GM18870 (cell line): Measurements from ENCODE around the gene SLC25A26.
"Not testable (repeated sequence)": the region's sequence is repeated elsewhere in the genome, so short reads cannot be mapped to it uniquely, and the experiment has no call there.

ENCODE experiments used
- ATAC-seq: cut with Tn5 transposase; IDR thresholded peaks from one replicate; pipeline ENCODE4 v1.9.1; 2021; ENCODE audit warnings: moderate library complexity; ENCODE audit not compliant: unreplicated experiment

The SLC25A26 gene

GRCh38 chr3:66267906-66268305 lies 47.1 kb downstream of the SLC25A26 start:
- ATAC-seq, result no peak

GRCh38 chr3:66268864-66269263 lies 48.1 kb downstream of the SLC25A26 start:
- ATAC-seq, result no peak

DNA sequence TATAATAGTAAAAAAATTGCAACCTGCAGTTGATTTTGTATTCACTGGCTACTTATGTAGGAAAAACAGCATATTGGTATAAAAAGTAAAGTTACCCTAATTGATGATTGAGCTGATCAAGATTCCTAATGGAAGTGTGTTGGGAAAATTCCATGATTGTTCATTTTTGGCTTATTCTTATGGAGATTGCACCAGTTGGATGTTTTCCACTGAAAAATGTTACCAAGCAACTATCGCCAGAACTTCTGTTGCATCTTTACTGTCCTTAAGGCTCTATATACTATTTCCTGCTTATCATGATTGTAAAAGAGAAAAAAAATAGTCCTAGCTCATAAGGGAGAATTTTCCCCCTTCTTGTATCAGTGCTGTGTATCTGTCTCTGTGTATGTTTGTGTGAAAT lies 48.6 kb downstream of the SLC25A26 start:
- ATAC-seq, result no peak

DNA sequence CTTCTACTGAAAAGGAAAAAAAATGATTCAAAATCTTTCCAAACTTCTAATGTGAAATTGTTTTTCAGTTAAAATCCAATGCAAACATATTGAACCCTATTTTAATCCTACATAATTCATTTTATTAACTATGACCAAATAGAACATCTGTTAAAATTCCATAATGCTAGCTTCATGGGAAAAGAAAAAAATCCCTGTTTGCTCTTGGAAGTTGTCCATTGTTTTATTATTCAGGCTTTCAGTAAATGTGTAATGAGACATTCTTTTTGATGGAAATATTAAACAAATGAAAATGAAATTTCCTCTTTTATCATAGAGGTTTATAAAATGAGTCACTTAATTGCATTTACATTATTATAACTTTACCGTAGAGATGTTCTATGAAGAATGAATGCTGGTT lies 49.5 kb downstream of the SLC25A26 start:
- ATAC-seq, result no peak

DNA sequence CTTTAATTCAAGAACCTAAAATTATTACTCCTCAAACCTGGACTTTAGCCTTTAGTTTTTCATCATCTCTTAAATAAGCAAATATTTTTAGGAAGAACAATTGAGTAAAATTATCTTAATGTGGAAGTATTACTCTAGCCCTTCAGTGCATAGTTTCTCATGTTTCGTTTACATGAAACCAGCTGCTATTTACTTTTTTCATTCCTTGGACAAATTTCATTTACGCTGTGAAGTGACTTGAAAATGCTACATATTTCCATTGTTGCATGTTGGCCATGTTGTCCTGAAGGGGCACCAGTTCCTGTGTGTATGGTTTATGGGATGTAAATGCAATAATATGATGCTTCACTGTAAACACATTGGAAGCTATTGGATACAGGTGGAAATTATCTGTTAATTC lies 49.9 kb downstream of the SLC25A26 start:
- no peak for ATAC-seq

GRCh38 chr3:66271231-66271630 lies 50.4 kb downstream of the SLC25A26 start:
- no peak for ATAC-seq

- no peak for ATAC-seq
These were observed 51.2 kb downstream of the SLC25A26 start for GRCh38 chr3:66272016-66272415.

DNA sequence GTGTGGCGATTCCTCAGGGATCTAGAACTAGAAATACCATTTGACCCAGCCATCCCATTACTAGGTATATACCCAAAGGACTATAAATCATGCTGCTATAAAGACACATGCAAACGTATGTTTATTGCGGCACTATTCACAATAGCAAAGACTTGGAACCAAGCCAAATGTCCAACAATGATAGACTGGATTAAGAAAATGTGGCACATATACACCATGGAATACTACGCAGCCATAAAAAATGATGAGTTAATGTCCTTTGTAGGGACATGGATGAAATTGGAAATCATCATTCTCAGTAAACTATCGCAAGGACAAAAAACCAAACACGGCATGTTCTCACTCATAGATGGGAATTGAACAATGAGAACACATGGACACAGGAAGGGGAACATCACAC lies 54.0 kb downstream of the SLC25A26 start:
- ATAC-seq, result not testable (repeated sequence)

GRCh38 chr3:66276705-66277274 lies 56.0 kb downstream of the SLC25A26 start:
- ATAC-seq, result no peak

- no peak for ATAC-seq
These were observed 58.4 kb downstream of the SLC25A26 start for GRCh38 chr3:66279168-66279567.

DNA sequence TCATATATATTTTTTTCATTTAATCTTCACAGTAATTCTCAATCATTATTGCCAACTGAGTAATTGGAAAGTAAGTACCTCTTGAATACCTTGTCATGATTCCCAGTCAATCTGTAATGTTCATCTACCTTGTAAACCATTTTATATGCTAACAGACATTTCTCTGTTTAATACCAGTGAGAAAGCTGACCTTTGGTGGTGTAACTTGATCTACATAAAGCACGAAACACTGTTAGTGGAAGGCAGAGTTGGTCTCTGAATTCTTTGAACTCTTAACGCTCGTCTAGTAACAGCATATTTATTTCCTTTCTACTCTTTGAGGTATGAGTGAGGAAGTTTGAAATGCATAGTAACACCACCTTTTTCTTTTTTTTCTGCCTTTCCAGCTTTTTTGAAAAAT lies 59.5 kb downstream of the SLC25A26 start:
- no peak for ATAC-seq

DNA sequence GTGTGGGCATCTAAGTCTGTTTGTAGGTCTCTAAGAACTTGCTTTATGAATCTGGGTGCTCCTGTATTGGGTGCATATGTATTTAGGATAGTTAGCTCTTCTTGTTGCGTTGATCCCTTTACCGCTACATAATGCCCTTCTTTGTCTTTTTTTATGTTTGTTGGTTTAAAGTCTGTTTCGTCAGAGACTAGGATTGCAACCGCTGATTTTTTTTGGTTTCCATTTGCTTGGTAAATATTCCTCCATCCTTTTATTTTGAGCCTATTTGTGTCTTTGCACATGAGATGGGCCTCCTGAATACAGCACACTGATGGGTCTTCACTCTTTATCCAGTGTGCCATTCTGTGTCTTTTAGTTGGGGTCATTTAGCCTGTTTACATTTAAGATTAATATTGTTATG lies 71.1 kb downstream of the SLC25A26 start:
- not testable (repeated sequence) for ATAC-seq

- ATAC-seq, result no peak
These were observed 76.6 kb downstream of the SLC25A26 start for GRCh38 chr3:66297260-66297873.

GRCh38 chr3:66297900-66298299 lies 77.1 kb downstream of the SLC25A26 start:
- ATAC-seq, result no peak

- ATAC-seq, result no peak
These were observed 77.8 kb downstream of the SLC25A26 start for GRCh38 chr3:66298591-66298990.

GRCh38 chr3:66299085-66299484 lies 78.3 kb downstream of the SLC25A26 start:
- ATAC-seq, result not testable (repeated sequence)

DNA sequence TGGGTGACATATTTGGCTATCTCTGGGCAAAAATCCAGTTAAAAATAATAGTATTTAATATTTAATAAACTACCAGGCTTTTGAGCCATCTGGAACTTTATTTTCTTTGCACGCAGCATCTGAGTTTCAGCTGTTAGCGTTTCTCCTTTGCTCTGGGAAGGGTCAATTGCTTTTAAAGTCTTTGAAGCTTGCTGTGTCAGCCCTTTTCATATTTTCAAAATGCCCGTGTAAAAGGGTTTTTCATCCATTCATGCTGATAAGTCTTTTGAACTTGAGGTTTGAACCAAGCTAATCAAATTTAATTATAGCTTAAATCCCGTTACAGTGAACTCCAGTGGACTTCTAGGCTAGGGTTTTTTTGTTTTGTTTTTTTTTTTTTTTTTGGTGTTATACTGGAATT lies 79.1 kb downstream of the SLC25A26 start:
- ATAC-seq, result no peak

- peak; percentile 57 for ATAC-seq
These were observed 81.5 kb downstream of the SLC25A26 start for GRCh38 chr3:66302288-66302687.

GRCh38 chr3:66303491-66303901 lies 82.7 kb downstream of the SLC25A26 start:
- ATAC-seq, result peak; percentile 58

DNA sequence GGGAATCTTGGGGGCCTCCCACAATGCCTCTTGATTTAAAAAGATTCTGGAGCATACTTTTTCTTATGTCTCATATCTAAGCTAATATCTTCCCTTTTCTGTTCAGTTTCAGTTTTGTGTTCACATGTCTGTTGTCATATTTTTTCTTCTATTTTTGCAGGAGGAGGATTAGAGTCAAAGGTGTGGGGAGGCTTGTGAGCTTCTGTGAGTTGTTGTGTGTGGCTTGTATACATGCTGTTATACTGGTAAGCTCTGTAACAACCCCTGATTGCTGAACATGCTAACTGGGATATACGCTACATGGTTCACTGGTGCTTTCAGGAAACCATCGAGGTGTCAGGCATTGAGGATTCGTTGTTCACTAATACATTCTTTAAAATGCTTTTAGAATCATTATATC lies 83.5 kb downstream of the SLC25A26 start:
- ATAC-seq, result no peak

DNA sequence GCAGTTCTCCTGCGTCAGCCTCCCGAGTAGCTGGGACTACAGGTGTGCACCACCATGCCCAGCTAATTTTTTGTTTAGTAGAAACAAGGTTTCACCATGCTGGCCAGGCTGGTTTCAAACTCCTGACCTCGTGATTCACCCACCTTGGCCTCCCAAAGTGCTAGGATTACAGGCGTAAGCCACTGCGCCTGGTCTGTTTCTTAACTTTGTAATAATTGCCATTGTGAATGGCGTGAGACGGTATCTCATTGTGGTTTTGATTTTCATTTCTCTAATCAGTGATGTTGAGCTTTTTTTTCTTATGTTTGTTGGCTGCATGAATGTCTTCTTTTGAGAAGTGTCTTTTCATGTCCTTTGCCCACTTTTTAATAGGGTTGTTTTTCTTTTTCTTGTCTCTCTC lies 85.3 kb downstream of the SLC25A26 start:
- not testable (repeated sequence) for ATAC-seq

- ATAC-seq, result not testable (repeated sequence)
These were observed 86.2 kb downstream of the SLC25A26 start for GRCh38 chr3:66306991-66307390.

- ATAC-seq, result no peak
These were observed 91.2 kb downstream of the SLC25A26 start for GRCh38 chr3:66312039-66312438.
